BE2C (cell line): ENCODE data around the gene NKX6-2.

Experiments
- DNase-seq: peaks from one replicate; pipeline ENCODE4 v3.0.0-alpha.2; 2020
- H3K27me3 ChIP-seq: fragments of 250-450 bp; sonication (Bioruptor Pico); 2 replicates; pipeline ENCODE4 v1.5.1; 2020; ENCODE audit warnings: mild to moderate bottlenecking
- H3K36me3 ChIP-seq: fragments of 250-450 bp; sonication (Bioruptor Pico); 2 replicates; pipeline ENCODE4 v1.5.1; 2020; ENCODE audit warnings: mild to moderate bottlenecking
- H3K4me1 ChIP-seq: fragments of 250-450 bp; sonication (Bioruptor Pico); 2 replicates; pipeline ENCODE4 v1.5.1; 2020
- H3K4me3 ChIP-seq: 2 replicates; pipeline ENCODE4 v1.5.1; 2011; ENCODE audit warnings: low read depth, low read length
- H3K9me3 ChIP-seq: fragments of 250-450 bp; sonication (Bioruptor Pico); 2 replicates; pipeline ENCODE4 v1.5.1; 2020
- TF ChIP-seq, protein P1 (sequence below): IDR thresholded peaks from 2 replicates; pipeline ENCODE4 v1.5.1; 2012; ENCODE audit warnings: mild to moderate bottlenecking, low read depth, low read length

NKX6-2 gene

DNA sequence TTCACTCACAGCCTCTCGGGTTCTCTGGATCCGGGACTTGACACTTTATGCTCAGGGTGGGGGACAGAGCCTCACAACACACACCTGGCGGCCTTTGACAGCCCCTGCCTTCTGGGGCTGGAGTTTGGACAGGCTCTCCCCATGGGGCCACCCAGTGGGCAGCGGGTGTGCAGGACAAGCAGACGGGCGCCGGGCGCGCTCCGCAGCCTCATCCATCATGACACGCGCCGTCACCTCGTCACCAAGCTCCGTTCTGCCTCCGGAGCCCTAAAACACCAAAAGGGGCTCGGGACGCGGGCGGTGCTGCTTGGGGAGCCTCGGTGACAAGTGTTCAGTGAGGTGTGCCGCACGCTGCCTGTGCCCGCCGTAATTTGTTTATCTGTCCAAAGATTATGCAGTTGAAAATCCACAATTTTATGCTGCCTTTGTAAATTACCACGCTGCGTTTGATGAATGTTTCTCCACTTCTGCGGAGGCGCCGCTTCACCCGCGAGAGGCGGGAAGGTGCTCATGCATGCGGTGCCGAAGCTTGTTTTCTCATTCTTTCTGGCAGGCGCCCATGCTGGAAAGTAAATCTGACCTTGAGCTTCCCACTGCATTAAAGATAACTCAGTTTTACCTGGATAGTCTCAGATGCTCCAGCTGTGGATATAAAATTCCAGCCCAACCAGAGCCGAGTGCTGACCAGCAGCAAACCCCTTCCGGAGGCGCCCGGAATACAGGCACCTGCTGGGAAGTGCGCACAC, 6.2 kb downstream of the NKX6-2 start:
- H3K4me3 ChIP-seq, result no peak overlapping the region
- no peaks in the 10 kb centered on the region for H3K9me3 ChIP-seq
- peaks cover 7% of the 10 kb centered on the region; the same call in 1 of the 2 replicates for H3K27me3 ChIP-seq
- DNase-seq, result no peak
- TF ChIP-seq, protein P1, sequence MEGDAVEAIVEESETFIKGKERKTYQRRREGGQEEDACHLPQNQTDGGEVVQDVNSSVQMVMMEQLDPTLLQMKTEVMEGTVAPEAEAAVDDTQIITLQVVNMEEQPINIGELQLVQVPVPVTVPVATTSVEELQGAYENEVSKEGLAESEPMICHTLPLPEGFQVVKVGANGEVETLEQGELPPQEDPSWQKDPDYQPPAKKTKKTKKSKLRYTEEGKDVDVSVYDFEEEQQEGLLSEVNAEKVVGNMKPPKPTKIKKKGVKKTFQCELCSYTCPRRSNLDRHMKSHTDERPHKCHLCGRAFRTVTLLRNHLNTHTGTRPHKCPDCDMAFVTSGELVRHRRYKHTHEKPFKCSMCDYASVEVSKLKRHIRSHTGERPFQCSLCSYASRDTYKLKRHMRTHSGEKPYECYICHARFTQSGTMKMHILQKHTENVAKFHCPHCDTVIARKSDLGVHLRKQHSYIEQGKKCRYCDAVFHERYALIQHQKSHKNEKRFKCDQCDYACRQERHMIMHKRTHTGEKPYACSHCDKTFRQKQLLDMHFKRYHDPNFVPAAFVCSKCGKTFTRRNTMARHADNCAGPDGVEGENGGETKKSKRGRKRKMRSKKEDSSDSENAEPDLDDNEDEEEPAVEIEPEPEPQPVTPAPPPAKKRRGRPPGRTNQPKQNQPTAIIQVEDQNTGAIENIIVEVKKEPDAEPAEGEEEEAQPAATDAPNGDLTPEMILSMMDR, result no peak
- H3K36me3 ChIP-seq, result no peaks in the 10 kb centered on the region
- H3K4me1 ChIP-seq, result no peaks in the 10 kb centered on the region

DNA sequence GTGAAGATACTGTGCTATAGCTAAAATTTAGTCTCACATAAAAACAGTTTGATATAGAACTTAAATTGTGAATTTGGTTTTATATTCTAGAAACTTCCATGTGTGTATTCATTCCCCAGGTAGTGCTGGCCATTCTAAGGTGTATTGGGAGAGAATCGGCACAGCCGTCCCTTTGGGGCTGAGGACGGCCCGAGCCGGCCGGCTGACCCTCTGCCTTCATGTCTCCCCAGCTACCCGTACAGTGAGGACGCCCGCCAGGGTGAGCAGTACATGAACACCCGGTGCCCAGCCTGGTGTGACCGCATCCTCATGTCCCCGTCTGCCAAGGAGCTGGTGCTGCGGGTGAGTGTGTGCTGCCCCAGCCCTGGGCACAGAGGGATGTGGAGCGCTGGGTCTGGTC, 8.5 kb downstream of the NKX6-2 start:
- Histone ChIP-seq H3K36me3 (no peaks in the 10 kb centered on the region), H3K4me3 (no peak overlapping the region), H3K27me3 (no peaks in the 10 kb centered on the region), H3K4me1 (no peaks in the 10 kb centered on the region), H3K9me3 (no peaks in the 10 kb centered on the region)
- no peak for DNase-seq
- TF ChIP-seq, protein P1, result no peak

DNA sequence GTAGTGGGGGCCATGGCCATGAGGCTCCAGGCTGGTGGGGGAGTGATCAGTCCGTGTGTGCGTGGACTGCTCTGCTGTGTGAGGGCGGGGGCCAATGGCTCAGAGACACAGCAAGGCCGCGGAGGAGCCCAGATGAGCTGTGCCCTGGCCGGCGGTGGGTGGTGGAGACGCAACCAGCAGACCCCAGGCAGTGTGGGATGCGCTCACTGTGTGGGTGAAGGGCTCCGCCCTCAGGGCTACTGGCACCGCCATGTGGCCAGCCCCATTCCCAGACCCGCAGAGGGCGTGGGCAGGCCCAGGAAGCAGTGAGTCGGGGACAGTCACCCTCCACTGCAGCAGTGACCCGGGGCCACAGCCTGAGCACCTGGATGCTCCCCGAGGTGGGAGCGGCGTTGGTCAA, 9.1 kb downstream of the NKX6-2 start:
- Histone ChIP-seq H3K4me3 (no peak overlapping the region), H3K36me3 (no peaks in the 10 kb centered on the region), H3K27me3 (no peaks in the 10 kb centered on the region), H3K9me3 (no peaks in the 10 kb centered on the region), H3K4me1 (no peaks in the 10 kb centered on the region)
- no peak for DNase-seq
- TF ChIP-seq, protein P1, result no peak

DNA sequence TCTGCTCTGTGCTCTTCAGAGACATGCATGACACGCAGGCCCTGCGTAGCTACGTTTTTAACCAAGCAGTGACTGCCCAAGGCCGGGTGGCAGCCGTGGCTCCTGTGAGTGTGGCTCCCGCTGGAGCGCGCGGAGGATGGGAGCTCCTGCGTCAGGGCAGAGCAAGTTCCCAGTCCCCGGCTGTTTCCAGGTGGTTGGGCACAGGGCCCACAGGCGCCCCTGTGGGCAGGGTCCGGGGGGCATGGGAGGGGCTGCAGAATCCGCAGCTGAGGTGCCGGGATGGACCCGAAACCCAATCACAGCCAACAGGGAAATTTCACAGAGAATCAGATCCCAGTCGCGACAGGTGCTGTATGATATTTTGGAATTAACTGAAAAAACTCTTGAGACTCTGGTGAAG, 9.8 kb downstream of the NKX6-2 start:
- Histone ChIP-seq H3K4me1 (no peaks in the 10 kb centered on the region), H3K36me3 (no peaks in the 10 kb centered on the region), H3K4me3 (no peak overlapping the region), H3K9me3 (no peaks in the 10 kb centered on the region), H3K27me3 (no peaks in the 10 kb centered on the region)
- TF ChIP-seq, protein P1, result no peak
- DNase-seq, result no peak

DNA sequence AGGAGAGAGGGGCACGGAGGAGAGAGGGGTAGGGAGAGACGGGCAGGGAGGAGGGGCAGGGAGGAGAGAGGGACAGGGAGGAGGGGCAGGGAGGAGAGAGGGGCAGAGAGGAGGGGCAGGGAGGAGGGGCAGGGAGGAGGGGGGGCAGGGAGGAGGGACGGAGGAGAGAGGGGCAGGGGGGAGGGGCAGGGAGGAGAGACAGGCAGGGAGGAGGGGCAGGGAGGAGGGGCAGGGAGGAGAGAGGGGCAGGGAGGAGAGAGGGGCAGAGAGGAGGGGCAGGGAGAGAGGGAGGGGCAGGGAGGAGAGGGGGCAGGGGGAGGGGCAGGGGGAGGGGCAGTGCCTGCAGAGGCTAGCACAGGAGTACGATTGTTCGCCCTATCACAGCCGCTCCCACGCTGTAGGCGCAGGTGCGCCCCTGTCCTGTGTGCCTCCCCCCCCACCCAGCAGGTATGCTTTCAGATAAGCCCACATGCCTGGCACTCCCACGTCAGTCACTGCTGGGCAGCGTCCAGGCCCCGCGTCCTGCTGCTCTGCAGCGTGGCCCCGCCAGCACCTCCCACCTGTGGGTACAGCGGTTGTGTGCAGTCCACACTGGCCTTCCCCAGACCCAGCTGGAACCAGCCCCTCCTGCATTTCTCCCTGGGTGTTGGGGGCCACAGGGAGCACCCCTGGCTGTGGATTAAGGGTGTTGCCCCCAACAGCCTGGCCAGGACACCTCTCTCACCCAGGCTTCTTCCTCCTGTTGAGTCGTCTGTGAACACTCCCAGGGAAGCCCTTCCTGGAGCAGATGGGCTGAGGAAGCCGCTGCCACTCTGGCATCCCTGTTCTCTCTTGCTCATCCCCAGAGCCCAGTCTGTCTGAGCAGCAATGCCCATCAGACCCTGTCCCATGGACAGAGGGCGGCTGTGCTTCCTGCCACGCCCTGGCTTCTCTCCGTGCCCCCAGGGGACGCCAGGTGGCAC, 10.8 kb downstream of the NKX6-2 start:
- DNase-seq, result no peak
- H3K9me3 ChIP-seq, result no peaks in the 10 kb centered on the region
- H3K27me3 ChIP-seq, result no peaks in the 10 kb centered on the region
- no peaks in the 10 kb centered on the region for H3K36me3 ChIP-seq
- TF ChIP-seq, protein P1, result no peak
- no peak overlapping the region for H3K4me3 ChIP-seq
- H3K4me1 ChIP-seq, result no peaks in the 10 kb centered on the region
